ENCODE data around the gene RRP12.

Gene RRP12

GRCh38 chr10:97307441-97307840 is 93.7 kb downstream of the RRP12 start:
- no peak for TF ChIP-seq POLR2AphosphoS5 (IDR thresholded peaks at IDR 0.05; ENCODE audit: low read depth, low read length)
- no peak for TF ChIP-seq TAF1 (IDR thresholded peaks at IDR 0.05; ENCODE audit: borderline replicate concordance, insufficient read depth, low read length)
- no peak for TF ChIP-seq REST (IDR thresholded peaks at IDR 0.05; ENCODE audit: insufficient read depth in 1 of 2, low read depth in 2 of 2, low read length in 2 of 2)
- no peak for TF ChIP-seq SIN3A (IDR thresholded peaks at IDR 0.05; ENCODE audit: borderline replicate concordance, insufficient read depth, low read length)
- no peak for TF ChIP-seq FOXP2 (optimal IDR thresholded peaks at IDR 0.05; ENCODE audit: borderline replicate concordance, extremely low read depth, extremely low read length, insufficient read depth)
